GM12878 (cell line): ENCODE results near the gene LSM3. TPM values are rescaled to one million over a fixed set of nuclear protein-coding genes. Genes with fewer than 3 reads are reported as not detected.
A peak's percentile ranks its signal among the peaks of the same experiment; 100 is the strongest.

ENCODE experiments used
- ATAC-seq: fragments of 200-7000 bp; cut with Tn5 transposase; 3 replicates; pipeline ENCODE4 v1.9.1; 2020; ENCODE audit warnings: mild to moderate bottlenecking, moderate library complexity
- BruUV-seq: library from RNA; stranded (reverse); fragments of 400-500 nt; replicated peaks from 2 replicates; lab custom pipeline; 2021; lab: Mats Ljungman, UMichigan
- CTCF ChIA-PET: fragments of 300-600 bp; sonication (Branson Sonifier 250); formaldehyde crosslinking; extraction: SDS; loops from one replicate; lab custom pipeline; 2021; ENCODE audit warnings: inconsistent platforms; lab: Yijun Ruan, JAX
- POLR2A ChIA-PET: fragments of 350-600 bp; formaldehyde crosslinking; extraction: SDS; loops from one replicate; lab custom pipeline; 2021; ENCODE audit warnings: inconsistent platforms; lab: Charles Lee
- RAD21 ChIA-PET: fragments of 300-600 bp; sonication (Branson Sonifier 250); formaldehyde crosslinking; loops from one replicate; lab custom pipeline; 2023; ENCODE audit warnings: antibody characterized with exemption; ENCODE audit not compliant: unreplicated experiment; lab: Charles Lee
- SMC1A ChIA-PET: fragments of 300-600 bp; sonication (Branson Sonifier 250); formaldehyde crosslinking; loops from one replicate; lab custom pipeline; 2023; ENCODE audit not compliant: unreplicated experiment, uncharacterized antibody; lab: Charles Lee
- DNase-seq: peaks from one replicate; pipeline ENCODE4 v3.0.0-alpha.2; 2011; ENCODE audit warnings: low read depth, low spot score
- FAIRE-seq: peaks from 3 replicates; lab custom pipeline; 2011; peaks lifted over from hg19 to GRCh38; lab: Jason Lieb, UNC
- H2AFZ ChIP-seq: 2 replicates; pipeline ENCODE4 v1.6.0; 2011; ENCODE audit warnings: low read depth, low read length, control low read depth; ENCODE audit not compliant: control insufficient read depth
- H3K27ac ChIP-seq: 2 replicates; pipeline ENCODE4 v1.5.1; 2011; ENCODE audit warnings: control low read depth; ENCODE audit not compliant: control insufficient read depth, insufficient read depth
- H3K27me3 ChIP-seq, 2 experiments: replicated peaks in 1 of 2; 2 replicates each; pipeline versions ENCODE4 v1.6.0 to v1.6.1; 2011; ENCODE audit warnings: low read length in 1 of 2; ENCODE audit not compliant: control insufficient read depth in 2 of 2, insufficient read depth in 2 of 2
- H3K36me3 ChIP-seq, 2 experiments: 2 replicates each; pipeline ENCODE4 v1.5.1; 2011; ENCODE audit warnings: low read length in 1 of 2; ENCODE audit not compliant: control insufficient read depth in 2 of 2, insufficient read depth in 2 of 2
- H3K4me1 ChIP-seq: 2 replicates; pipeline ENCODE4 v1.6.1; 2011; ENCODE audit warnings: mild to moderate bottlenecking, low read length, moderate library complexity, mixed read lengths; ENCODE audit not compliant: control insufficient read depth, insufficient read depth
- H3K4me2 ChIP-seq: 2 replicates; pipeline ENCODE4 v1.6.0; 2011; ENCODE audit warnings: control low read depth; ENCODE audit not compliant: control insufficient read depth, insufficient read depth
- H3K4me3 ChIP-seq: fragments of 200-600 bp; sonication (generic); 2 replicates; pipeline ENCODE4 v1.5.1; 2016
- H3K79me2 ChIP-seq: 2 replicates; pipeline ENCODE4 v1.6.0; 2011; ENCODE audit warnings: low read length; ENCODE audit not compliant: control insufficient read depth, insufficient read depth
- H3K9ac ChIP-seq: 2 replicates; pipeline ENCODE4 v1.8.0; 2011; ENCODE audit warnings: low read length, control low read depth, mixed read lengths; ENCODE audit not compliant: control insufficient read depth, insufficient read depth
- H3K9me3 ChIP-seq: replicated peaks from 3 replicates; pipeline ENCODE4 v1.5.1; 2011; ENCODE audit warnings: mild to moderate bottlenecking, low read length; ENCODE audit not compliant: control insufficient read depth, insufficient read depth
- H4K20me1 ChIP-seq: 2 replicates; pipeline ENCODE4 v1.6.0; 2011; ENCODE audit not compliant: control insufficient read depth, insufficient read depth
- POLR2A ChIP-seq: IDR thresholded peaks from 2 replicates; pipeline ENCODE4 v1.6.1; 2011; ENCODE audit warnings: low read depth, mild to moderate bottlenecking, low read length
- REST ChIP-seq: IDR thresholded peaks from 2 replicates; pipeline ENCODE4 v1.6.1; 2012; ENCODE audit warnings: mild to moderate bottlenecking, low read depth, low read length
- SKIL ChIP-seq: fragments of 450-650 bp; IDR thresholded peaks from 2 replicates; pipeline ENCODE4 v1.6.1; 2017; ENCODE audit warnings: mild to moderate bottlenecking, low read depth, inconsistent platforms; ENCODE audit not compliant: poor library complexity, severe bottlenecking
- WGBS: methylation state at CpG from one replicate; pipeline ENCODE4 v1.1.6; 2016; ENCODE audit warnings: low lambda C conversion rate; ENCODE audit not compliant: insufficient replicate concordance, insufficient coverage; ENCODE audit errors: missing lambda C conversion rate; 5-methylcytosine and 5-hydroxymethylcytosine counted together
- in situ Hi-C: fragments of 300-500 bp; cut with MboI; formaldehyde crosslinking; loops from 9 replicates; pipeline ENCODE4 v1.14.3; 2018; ENCODE audit warnings: mixed read lengths
- intact Hi-C: fragments of 100-400 bp; cut with micrococcal nuclease; formaldehyde crosslinking; loops from one replicate; pipeline ENCODE4 v1.14.2; 2022; ENCODE audit not compliant: unreplicated experiment
- polyA plus RNA-seq, 11 experiments: library from polyadenylated mRNA; depleted of rRNA in 4 of 11; unstranded in 6 of 11; stranded (reverse) in 5 of 11; fragments of >200 nt; fragmentation: Nextera tagmentation in 4 of 11; fragmentation: Illumina TruSeq in 1 of 11; extraction: Ambion mirVana in 4 of 11; extraction: Trizol in 1 of 11; gene quantifications; 1 replicate in 1 of 11; 2 replicates in 10 of 11; pipeline versions ENCODE4 v1.2.1 to v1.2.3, GENCODE V29; 2011 to 2016; ENCODE audit warnings: inconsistent platforms in 2 of 11, missing spikeins in 2 of 11, low read depth in 1 of 11
- total RNA-seq, 4 experiments: library from RNA; depleted of rRNA in 3 of 4; stranded (reverse); fragments of >200 nt in 3 of 4; fragmentation: Illumina TruSeq in 1 of 4; extraction: Trizol in 1 of 4; gene quantifications; 2 replicates each; pipeline versions ENCODE4 v1.2.1 to v1.2.3, GENCODE V29; 2013 to 2021

LSM3 gene
- total and polyA plus RNA-seq, 10 of the 15 experiments (the other 5 are each of a cell fraction or from before 2014, with no cell fraction given): 15.5 to 111 (median 29.1) TPM

GRCh38 chr3:14134291-14134690 lies 44.3 kb upstream of the LSM3 start:
- Histone ChIP-seq H3K4me3 (no peak overlapping the region), H3K27me3 (no peaks in the 10 kb centered on the region), H4K20me1 (no peaks in the 10 kb centered on the region), H2AFZ (no peak overlapping the region), H3K4me1 (no peaks in the 10 kb centered on the region), H3K36me3 (peaks cover 18 to 29% of the 10 kb centered on the region in 2 experiments), H3K9ac (no peak overlapping the region), H3K9me3 (no peaks in the 10 kb centered on the region), H3K27ac (no peak overlapping the region), H3K4me2 (no peak overlapping the region), H3K79me2 (no peaks in the 10 kb centered on the region)
- in situ Hi-C loops (no loop called here), intact Hi-C loops (no loop called here)
- ChIA-PET SMC1A (no interaction called here), CTCF (no interaction called here), POLR2A (interaction anchor here (1.1 kb wide), 1 partner anchor 9 kb away, joined by 3 read pairs; no protein-coding TSS in a partner anchor), RAD21 (no interaction called here)
- TF ChIP-seq POLR2A: 0 out of 2 replicates have a peak, but pooled peaks have one; percentile 29
- no peak for TF ChIP-seq REST
- no peak for TF ChIP-seq SKIL
- DNase-seq (no peak), ATAC-seq (no peak), FAIRE-seq (no peak)
- BruUV-seq: no TSS peak
- 89% methylated on average over 6 of the region's 6 CpGs for whole genome bisulfite sequencing
